SK-N-MC (cell line): ENCODE data around the gene GAL.

Source experiments
- EZH2 ChIP-seq: fragments of 200-600 bp; sonication (generic); IDR thresholded peaks from one replicate; pipeline ENCODE4 v1.6.1; 2017; ENCODE audit warnings: antibody characterized with exemption
- POLR2AphosphoS5 ChIP-seq: IDR thresholded peaks from 2 replicates; pipeline ENCODE4 v1.6.1; 2012; ENCODE audit warnings: mild to moderate bottlenecking, low read depth, low read length, borderline replicate concordance

DNA sequence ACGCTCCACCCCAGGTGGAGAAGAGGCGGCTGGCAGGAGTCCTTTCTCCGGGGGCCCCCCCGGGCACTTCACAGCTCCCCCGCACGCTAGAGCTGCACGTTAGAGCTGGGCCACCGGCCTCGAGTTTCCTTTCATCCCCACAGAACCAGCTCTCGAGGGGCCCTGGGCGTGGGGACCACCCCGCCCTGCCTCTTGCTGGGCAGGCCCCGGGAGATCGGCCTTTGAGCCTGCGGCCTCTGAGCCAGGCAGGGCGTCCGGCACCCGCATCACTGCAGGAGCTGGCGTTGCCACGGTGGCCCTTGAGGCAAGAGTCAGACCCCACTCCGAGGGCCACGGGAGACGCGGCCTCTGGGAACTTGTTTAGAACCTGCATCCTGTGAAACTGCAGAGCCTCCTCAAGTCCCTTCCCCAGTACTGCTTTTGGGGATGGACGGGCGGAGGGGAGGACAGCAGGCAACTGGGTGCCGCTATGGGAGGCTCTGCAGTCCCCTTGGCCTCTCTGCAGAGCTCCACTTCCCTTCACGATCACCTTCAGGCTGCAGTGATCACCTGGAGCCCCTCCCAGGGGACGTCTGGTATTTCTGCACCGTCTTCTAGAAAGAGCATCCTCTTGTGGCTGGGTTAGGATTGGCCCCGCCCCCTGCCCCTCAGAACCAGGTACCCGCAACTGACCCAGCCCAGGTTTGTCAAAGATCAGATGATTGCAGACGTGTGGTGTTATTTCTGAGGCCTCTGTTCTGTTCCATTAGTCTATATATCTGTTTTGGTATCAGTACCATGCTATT lies 13.9 kb upstream of the GAL start:
- no peak for TF ChIP-seq EZH2
- TF ChIP-seq POLR2AphosphoS5: no peak
